Measurements from ENCODE around the gene MTCH1. TPM values are rescaled to one million over a fixed set of nuclear protein-coding genes. Genes with fewer than 3 reads are reported as not detected.

The MTCH1 gene
- total RNA-seq, 1 experiment from 2014 or later = 389 TPM

GRCh38 chr6:36936824-36937223 lies 49.2 kb downstream of the MTCH1 start:
- in situ Hi-C loops (cut with HindIII; ENCODE audit: low sequenced_read_pairs) = no loop called here
- DNase-seq (ENCODE audit: low spot score) = no peak

DNA sequence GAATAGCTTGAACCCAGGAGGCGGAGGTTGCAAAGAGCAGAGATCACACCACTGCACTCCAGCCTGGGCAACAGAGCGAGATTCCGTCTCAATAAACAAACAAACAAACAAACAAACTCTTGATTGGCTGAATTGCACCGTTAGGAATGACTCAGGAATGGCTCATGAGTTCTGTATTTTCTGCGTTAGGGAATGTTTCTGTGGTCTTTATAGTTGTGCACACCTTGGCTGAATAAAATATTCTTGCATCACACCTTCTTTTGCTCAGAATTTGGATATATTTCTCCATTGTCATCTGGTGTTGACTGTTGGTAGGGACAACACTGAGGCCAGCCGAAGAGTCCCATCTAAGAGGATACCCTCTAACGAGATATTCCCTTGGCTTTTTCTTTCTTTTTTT lies 51.1 kb downstream of the MTCH1 start:
- in situ Hi-C loops (cut with HindIII; ENCODE audit: low sequenced_read_pairs) = no loop called here
- DNase-seq (ENCODE audit: low spot score) = no peak

DNA sequence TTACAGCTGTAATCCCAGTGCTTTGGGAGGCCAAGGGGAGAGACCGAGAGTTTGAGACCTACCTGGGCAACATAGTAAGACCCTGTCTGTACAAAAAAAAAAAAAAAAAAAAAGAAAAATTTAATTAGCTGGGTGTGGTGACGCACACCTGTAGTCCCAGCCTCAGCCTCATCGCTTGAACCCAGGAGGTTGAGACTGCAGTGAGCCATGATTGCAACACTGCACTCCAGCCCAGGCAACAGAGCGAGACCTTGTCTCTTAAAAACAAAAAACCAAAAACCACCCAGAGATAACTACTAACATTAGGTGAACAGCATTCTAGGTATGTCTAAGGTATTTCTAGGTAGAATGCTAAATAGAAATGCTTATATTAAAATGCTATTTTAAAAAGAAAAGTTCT lies 52.5 kb downstream of the MTCH1 start:
- DNase-seq (ENCODE audit: low spot score) = no peak
- in situ Hi-C loops (cut with HindIII; ENCODE audit: low sequenced_read_pairs) = no loop called here

DNA sequence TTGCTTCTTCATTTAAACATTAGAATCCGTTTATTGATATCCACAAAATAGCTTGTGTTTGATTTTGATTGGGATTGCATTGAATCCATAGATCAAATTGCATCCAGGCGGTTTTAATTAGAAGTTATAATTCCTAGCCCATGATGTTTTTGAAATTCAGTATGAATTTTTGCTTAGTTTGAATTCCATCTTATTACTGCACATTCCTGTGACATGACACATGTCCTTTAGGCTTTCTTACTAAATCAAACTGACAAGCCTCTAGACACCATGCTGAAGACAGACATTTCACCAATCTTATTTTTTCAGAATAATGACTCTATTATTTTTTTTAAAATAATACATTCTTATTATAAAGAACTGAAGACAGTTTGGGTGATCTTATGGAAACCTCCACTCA lies 52.9 kb downstream of the MTCH1 start:
- in situ Hi-C loops (cut with HindIII; ENCODE audit: low sequenced_read_pairs) = no loop called here
- no peak for DNase-seq (ENCODE audit: low spot score)

- in situ Hi-C loops (cut with HindIII; ENCODE audit: low sequenced_read_pairs) = no loop called here
- DNase-seq (ENCODE audit: low spot score) = no peak
Measured at GRCh38 chr6:36930483-36930882, 55.5 kb downstream of the MTCH1 start.

DNA sequence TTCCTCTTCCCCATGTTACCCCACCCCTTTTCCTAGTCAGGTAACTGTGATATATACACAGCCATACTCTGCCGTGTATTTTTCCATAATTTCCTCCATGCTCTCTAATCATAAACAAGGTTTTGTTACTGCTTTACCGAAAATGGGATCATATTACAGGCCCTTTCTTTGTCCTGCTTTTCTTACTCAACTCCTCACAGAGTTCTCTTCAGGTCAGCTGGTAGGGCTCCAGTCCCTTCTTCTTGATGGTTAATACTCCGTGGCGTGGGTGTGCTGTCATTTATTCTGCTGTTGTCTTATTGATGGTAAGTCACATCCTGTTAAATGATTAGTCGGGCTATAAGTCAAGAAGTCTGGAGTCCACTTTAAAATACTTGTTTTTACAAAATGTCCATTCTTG lies 56.4 kb downstream of the MTCH1 start:
- in situ Hi-C loops (cut with HindIII; ENCODE audit: low sequenced_read_pairs) = no loop called here
- DNase-seq (ENCODE audit: low spot score) = no peak

DNA sequence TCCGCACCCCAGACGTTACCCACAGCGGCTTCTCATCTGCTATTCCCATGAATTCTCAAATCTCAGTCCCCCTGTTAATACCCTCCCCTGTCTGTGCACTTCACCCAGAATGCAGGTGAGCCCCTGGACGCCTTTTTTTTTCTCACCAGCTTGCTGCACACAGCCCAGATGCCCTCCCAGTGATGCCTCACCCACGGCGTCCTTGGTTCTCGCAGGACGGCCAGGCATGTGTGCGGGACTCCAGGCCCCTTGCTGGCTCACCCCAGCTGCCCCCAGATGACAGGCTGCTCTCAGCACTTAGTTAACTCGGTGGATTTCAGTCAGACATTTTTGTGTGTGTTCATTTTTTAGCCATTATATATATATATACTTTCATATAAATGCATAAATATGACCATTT lies 56.8 kb downstream of the MTCH1 start:
- in situ Hi-C loops (cut with HindIII; ENCODE audit: low sequenced_read_pairs) = no loop called here

GRCh38 chr6:36928547-36928918 lies 57.5 kb downstream of the MTCH1 start:
- in situ Hi-C loops (cut with HindIII; ENCODE audit: low sequenced_read_pairs) = no loop called here
- DNase-seq (ENCODE audit: low spot score) = no peak

More for the DNA sequence above, 56.8 kb downstream of the MTCH1 start:
- DNase-seq (ENCODE audit: low spot score) = no peak

DNA sequence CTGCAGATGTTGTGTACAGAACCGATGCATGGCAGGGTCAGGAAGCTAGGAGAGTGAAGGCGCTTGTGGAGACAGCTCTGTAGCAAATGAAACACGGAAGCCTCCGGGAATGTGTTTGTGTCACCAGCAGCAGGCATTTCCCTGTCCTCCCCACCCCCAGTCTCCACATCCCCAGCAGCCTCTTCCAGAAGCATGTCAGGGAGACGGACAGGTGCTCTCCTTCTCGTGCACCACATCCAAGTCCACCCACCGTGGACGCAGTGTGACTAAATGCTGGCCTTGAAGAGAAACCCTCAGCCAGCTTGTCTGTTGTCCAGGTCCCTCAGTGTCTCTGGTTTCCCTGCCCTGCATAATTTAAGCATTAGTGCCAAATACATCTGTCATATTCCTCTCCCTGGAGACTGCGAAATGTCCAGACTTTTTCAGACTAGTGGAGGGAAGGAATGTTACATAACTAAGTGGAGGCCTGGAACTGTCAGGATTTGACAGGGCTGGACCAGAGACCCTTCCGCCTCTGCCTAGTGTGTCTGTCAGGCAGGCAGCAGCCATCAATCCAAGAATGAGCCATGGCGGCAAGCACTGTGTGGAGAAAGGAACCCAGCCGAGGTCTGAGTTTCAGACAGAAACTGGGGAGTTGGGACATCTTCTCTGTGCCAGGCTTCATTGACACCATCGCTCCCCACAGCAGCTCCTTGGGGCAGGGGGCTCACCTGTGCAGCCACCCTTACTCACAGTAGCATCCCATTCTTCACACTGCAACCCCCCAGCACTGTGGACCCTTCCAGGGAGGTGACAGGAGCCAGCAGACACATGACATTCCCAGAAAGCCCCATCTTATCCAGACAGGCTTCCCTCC lies 58.1 kb downstream of the MTCH1 start:
- DNase-seq (ENCODE audit: low spot score) = peak; percentile 16
- in situ Hi-C loops (cut with HindIII; ENCODE audit: low sequenced_read_pairs) = no loop called here

DNA sequence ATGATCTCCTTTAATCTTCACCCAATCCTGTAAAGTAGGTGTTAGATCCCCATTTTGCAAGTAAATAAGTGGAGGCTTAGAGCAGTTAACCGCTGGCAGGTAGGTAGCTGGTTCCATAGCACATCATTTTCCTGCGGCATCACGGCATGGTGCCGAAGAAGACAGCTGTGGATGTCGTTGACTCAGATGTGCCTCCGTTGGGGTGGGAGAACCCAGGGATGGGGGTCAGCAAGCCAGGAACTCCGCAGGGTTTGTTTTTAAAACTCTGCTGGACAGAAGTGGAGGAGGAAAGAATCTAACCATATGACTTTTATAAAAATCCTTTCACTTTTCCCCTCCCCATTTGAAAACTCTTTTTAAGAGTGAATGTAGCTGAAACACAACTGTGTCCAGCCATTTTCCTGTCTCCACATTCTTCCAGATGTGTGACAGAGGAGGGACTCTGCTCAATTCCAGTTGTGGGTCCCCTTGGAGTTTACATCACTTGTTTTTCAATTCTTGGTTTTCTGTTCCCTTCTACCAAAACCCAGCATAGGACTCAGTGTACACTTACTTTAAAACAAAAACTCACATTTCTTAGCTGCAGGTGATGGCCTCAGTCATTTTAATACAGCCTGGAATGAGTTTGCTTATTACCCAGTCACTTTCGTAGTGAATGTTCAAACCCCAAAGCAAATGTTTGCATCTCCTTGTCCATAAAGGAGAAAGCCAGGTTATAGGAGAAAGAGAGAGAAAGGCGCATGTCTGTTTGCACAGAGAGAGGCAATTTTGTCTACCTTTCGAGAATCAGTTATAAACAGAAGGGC lies 59.1 kb downstream of the MTCH1 start:
- in situ Hi-C loops (cut with HindIII; ENCODE audit: low sequenced_read_pairs) = no loop called here
- no peak for DNase-seq (ENCODE audit: low spot score)

DNA sequence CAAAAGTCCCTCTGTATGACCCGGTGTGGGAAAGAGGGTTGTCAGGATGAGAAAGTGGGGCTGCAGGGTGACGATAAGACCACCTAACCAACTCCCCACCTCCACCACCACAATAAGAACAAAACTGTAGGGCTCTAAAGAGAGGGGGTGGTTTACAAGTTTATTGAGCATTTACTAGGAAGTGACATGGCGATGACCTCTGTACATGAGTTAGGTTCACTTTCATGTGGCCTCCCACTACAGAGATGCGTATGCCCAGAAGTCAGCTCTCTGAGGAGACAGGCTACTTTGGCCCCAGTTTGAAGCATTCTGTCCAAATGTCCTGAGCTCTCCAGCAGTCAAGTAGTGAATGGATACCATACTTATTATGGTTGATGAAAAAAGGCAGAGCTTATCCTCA lies 60.2 kb downstream of the MTCH1 start:
- DNase-seq (ENCODE audit: low spot score) = no peak
- in situ Hi-C loops (cut with HindIII; ENCODE audit: low sequenced_read_pairs) = no loop called here

DNA sequence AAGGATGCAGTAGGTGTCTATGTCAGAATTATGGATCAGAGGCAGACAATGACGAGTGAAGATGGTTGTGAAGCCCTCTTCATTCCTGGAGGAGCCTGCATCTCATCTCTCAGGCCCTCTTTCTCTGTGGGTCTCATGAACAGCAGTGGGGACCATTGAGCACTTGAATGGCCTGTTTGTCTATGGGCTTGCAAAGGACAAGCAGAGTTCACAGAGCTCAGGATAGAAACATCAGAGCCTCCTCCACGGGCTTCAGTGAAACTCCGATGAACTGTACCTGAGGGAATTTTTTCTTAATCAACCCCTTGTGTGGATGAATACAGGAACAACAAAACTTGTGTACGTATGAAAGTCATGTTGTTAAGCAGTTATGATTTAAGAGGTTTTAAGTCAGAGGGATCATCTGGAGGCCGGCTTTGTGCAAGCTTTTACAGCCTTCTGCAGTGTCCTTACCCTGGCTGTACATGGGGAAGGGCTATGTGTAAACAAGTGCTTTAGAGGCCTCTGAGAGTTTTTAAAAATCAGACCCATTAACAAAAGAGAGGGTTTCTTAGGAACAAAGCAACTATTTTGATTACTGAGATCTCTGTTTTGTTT lies 61.1 kb downstream of the MTCH1 start:
- no peak for DNase-seq (ENCODE audit: low spot score)
- in situ Hi-C loops (cut with HindIII; ENCODE audit: low sequenced_read_pairs) = no loop called here

- in situ Hi-C loops (cut with HindIII; ENCODE audit: low sequenced_read_pairs) = no loop called here
- DNase-seq (ENCODE audit: low spot score) = no peak
Measured at GRCh38 chr6:36924131-36924530, 61.9 kb downstream of the MTCH1 start.

DNA sequence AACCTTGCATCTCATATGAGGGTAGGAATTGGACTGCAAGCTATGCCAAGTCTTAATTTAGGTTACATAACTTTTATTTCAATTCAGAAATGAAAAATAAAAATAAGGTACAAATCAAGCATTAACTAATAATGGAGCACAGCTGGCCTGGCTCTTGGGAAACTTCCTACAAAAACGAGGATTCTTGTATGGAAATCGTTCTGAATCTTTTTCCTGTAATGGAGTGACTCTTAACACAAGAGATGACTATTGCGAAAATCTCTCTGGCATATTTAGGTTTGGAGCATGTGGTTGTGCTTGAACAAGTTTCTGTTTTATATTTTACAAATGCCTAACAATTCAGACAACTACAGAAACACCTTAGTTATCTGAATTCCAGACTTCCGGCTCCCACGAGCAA lies 65.5 kb downstream of the MTCH1 start:
- in situ Hi-C loops (cut with HindIII; ENCODE audit: low sequenced_read_pairs) = no loop called here

GRCh38 chr6:36920049-36920448 lies 65.9 kb downstream of the MTCH1 start:
- in situ Hi-C loops (cut with HindIII; ENCODE audit: low sequenced_read_pairs) = no loop called here
- no peak for DNase-seq (ENCODE audit: low spot score)

More for the DNA sequence above, 65.5 kb downstream of the MTCH1 start:
- no peak for DNase-seq (ENCODE audit: low spot score)

Other genes with a start within 250 kb of the MTCH1 start
- 28.1 and 37.6 TPM in 2 replicates for gene CPNE5, start 146.8 kb downstream of the MTCH1 start, total RNA-seq (2014; rRNA removed; shearing (Covaris generic))
- 62.5 and 124 TPM in 2 replicates for gene PPIL1, start 111.4 kb downstream of the MTCH1 start, total RNA-seq (2014; rRNA removed; shearing (Covaris generic))
- 22.5 and 30.1 TPM in 2 replicates for gene C6orf89, start 100.2 kb downstream of the MTCH1 start, total RNA-seq (2014; rRNA removed; shearing (Covaris generic))
- gene PI16, start 31.5 kb downstream of the MTCH1 start, total RNA-seq (2014; rRNA removed; shearing (Covaris generic)) = not detected in 2 replicates
- gene FGD2, start 19.5 kb upstream of the MTCH1 start, total RNA-seq (2014; rRNA removed; shearing (Covaris generic)) = 0.55 and 1.2 TPM in 2 replicates
- 70.4 and 71.6 TPM in 2 replicates for gene PIM1, start 184.0 kb upstream of the MTCH1 start, total RNA-seq (2014; rRNA removed; shearing (Covaris generic))